Peyer's patch (tissue), 4 donors: Measurements from ENCODE around the gene IGFBPL1. TPM values are rescaled to one million over a fixed set of nuclear protein-coding genes. Genes with fewer than 3 reads are reported as not detected.

Experiments
- DNase-seq, 3 donors: peaks; one replicate each; pipeline ENCODE4 v3.0.0-alpha.2; 2017 to 2019
- H3K27ac ChIP-seq, 4 donors: fragments of 200-600 bp; sonication (generic); one replicate each; pipeline ENCODE4 v1.5.1; 2016 to 2019
- H3K27me3 ChIP-seq, 2 donors: fragments of 200-600 bp; sonication (generic); one replicate each; pipeline ENCODE4 v1.5.1; 2019
- H3K36me3 ChIP-seq, 3 donors: fragments of 200-600 bp; sonication (generic); one replicate each; pipeline ENCODE4 v1.5.1; 2016 to 2019
- H3K4me1 ChIP-seq, 4 donors: fragments of 200-600 bp; sonication (generic); one replicate each; pipeline ENCODE4 v1.5.1; 2016 to 2019
- H3K4me3 ChIP-seq, 4 donors: fragments of 200-600 bp; sonication (generic); 1 replicate in 3 of 4; 2 replicates in 1 of 4; pipeline ENCODE4 v1.5.1; 2016 to 2019; ENCODE audit warnings: mild to moderate bottlenecking in 1 of 4
- H3K9me3 ChIP-seq, 4 donors: fragments of 200-600 bp; sonication (generic); one replicate each; pipeline ENCODE4 v1.5.1; 2016 to 2019; ENCODE audit warnings: mild to moderate bottlenecking in 1 of 4
- POLR2A ChIP-seq, 2 donors: fragments of 450-650 bp; IDR thresholded peaks; one replicate each; pipeline ENCODE4 v1.5.1; 2017; ENCODE audit warnings: antibody characterized with exemption in 2 of 2, mild to moderate bottlenecking in 2 of 2, moderate library complexity in 2 of 2
- total RNA-seq, 4 donors: library from RNA; depleted of rRNA; stranded (reverse); fragments of >200 nt; gene quantifications; one replicate each; pipeline ENCODE4 v1.1.0, GENCODE V29; 2016
- TF ChIP-seq, protein P1 (sequence below), 6 experiments: fragments of 450-650 bp in 4 of 6; fragments of 200-600 bp in 2 of 6; sonication (generic) in 1 of 6; IDR thresholded peaks; one replicate each; pipeline ENCODE4 v1.5.1; 2017 to 2019; ENCODE audit warnings: antibody characterized with exemption in 6 of 6, mild to moderate bottlenecking in 3 of 6, moderate library complexity in 1 of 6

IGFBPL1 gene
- total RNA-seq, 4 donors from 2014 or later, result 1.2 to 1.4 TPM; not detected in 2

DNA sequence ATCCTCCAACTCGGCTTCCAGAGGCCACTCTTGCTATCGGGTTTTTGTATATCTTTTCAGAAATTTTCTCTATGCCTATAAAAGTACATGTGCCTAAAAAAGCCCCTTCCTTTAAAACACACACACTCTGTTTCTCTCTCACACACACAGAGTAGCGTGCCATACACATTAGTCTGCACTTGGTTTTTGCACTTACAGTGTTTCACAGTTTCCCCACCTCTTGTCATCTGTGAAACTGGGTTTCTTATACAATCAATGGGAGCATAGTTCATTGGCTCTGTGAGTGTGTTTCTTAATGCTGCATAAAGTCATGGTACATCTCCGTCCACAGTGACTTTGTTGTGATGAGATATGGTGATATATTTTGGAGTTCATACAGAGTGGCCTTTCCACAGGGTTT is 664 bp upstream of the IGFBPL1 start:
- H3K4me1 ChIP-seq, result peaks cover 0 to 7% (median 2%) of the 10 kb centered on the region in 4 donors
- TF ChIP-seq POLR2A (IDR thresholded peaks at IDR 0.05), result no peak
- TF ChIP-seq, protein P1, sequence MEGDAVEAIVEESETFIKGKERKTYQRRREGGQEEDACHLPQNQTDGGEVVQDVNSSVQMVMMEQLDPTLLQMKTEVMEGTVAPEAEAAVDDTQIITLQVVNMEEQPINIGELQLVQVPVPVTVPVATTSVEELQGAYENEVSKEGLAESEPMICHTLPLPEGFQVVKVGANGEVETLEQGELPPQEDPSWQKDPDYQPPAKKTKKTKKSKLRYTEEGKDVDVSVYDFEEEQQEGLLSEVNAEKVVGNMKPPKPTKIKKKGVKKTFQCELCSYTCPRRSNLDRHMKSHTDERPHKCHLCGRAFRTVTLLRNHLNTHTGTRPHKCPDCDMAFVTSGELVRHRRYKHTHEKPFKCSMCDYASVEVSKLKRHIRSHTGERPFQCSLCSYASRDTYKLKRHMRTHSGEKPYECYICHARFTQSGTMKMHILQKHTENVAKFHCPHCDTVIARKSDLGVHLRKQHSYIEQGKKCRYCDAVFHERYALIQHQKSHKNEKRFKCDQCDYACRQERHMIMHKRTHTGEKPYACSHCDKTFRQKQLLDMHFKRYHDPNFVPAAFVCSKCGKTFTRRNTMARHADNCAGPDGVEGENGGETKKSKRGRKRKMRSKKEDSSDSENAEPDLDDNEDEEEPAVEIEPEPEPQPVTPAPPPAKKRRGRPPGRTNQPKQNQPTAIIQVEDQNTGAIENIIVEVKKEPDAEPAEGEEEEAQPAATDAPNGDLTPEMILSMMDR (IDR thresholded peaks at IDR 0.05), result no peak
- H3K27ac ChIP-seq, result no peak overlapping the region
- no peaks in the 10 kb centered on the region for H3K36me3 ChIP-seq
- no peak for DNase-seq
- no peaks in the 10 kb centered on the region for H3K9me3 ChIP-seq
- H3K27me3 ChIP-seq, result peaks cover 0 to 4% of the 10 kb centered on the region in 2 donors
- H3K4me3 ChIP-seq, result no peak overlapping the region

DNA sequence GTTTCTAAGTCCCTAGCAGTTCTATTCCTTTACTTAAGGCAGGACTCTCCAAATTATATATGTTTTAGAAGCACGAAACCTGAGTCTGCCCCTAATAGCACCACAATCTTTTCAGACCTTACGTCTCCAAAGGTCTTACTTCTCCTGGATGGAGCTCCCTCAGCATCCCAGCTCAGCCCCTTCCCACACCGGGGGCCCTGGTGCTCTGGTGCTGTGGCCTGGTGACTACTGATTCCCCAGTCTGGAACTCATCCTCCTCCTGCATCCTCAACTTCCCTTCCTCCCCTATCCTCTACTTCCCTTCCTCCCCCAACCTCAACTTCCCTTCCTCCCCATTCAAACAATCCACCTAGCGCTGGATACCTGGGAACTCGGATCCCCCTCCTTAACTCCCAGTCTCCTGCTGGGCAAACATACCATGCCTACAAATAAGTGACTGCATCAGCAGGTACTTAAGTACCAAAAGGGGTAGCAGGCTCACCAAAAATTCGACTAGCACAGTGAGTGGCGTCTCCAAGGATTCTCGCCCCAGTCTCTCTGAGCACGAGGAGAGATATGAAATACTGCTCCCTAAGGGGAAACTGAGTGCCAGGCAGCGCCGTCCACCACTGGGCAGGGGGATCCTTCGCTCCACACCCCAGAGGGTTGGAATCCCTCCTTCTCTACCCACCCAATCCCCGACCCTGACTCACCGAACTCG is 831 bp downstream of the IGFBPL1 start:
- Histone ChIP-seq H3K4me1 (peaks cover 0 to 7% (median 2%) of the 10 kb centered on the region in 4 donors), H3K36me3 (no peaks in the 10 kb centered on the region), H3K4me3 (peak overlapping the region in 2 of 4 donors; percentile 36 to 56), H3K27ac (no peak overlapping the region), H3K9me3 (no peaks in the 10 kb centered on the region), H3K27me3 (peaks cover 0 to 4% of the 10 kb centered on the region in 2 donors)
- no peak for DNase-seq
- TF ChIP-seq, protein P1 (IDR thresholded peaks at IDR 0.05), result no peak
- no peak for TF ChIP-seq POLR2A (IDR thresholded peaks at IDR 0.05)

DNA sequence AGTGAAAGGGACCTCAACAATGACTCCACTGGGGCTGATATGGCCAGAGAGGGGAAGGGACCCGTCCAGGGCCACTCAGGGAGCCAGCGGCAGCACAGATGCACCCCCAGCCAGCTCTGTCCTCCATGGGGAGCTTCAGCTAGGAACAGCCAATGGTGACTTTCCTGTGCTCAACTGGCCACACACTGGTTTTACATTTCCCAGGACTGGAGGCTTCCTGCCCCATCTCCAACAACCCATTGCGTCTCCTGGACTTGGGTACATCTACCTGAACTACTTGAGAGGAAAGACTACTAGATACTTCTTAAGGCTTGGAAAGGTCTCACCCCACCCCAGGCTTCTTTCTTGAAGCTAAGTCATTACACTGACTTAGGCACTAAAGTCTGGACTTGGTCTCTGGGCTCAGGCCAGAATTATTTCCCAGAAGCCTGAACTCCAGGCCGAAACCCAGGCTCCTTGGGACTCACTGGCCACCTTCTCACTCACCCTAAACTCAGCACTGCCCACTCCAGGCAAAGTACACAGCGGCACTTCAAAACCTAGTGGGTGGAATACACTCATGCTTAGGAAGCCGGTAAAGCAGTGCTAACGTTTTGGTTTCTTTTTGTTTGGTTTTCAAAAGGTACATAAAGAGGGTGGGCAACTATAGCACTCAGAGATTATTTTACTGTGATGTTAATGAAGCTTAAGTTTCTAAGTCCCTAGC is 1.5 kb downstream of the IGFBPL1 start:
- no peak overlapping the region for H3K27ac ChIP-seq
- H3K4me1 ChIP-seq, result peaks cover 0 to 7% (median 2%) of the 10 kb centered on the region in 4 donors
- H3K36me3 ChIP-seq, result no peaks in the 10 kb centered on the region
- DNase-seq, result no peak
- TF ChIP-seq POLR2A (IDR thresholded peaks at IDR 0.05), result no peak
- TF ChIP-seq, protein P1 (IDR thresholded peaks at IDR 0.05), result no peak
- no peak overlapping the region for H3K4me3 ChIP-seq
- H3K9me3 ChIP-seq, result no peaks in the 10 kb centered on the region
- H3K27me3 ChIP-seq, result peaks cover 0 to 4% of the 10 kb centered on the region in 2 donors

DNA sequence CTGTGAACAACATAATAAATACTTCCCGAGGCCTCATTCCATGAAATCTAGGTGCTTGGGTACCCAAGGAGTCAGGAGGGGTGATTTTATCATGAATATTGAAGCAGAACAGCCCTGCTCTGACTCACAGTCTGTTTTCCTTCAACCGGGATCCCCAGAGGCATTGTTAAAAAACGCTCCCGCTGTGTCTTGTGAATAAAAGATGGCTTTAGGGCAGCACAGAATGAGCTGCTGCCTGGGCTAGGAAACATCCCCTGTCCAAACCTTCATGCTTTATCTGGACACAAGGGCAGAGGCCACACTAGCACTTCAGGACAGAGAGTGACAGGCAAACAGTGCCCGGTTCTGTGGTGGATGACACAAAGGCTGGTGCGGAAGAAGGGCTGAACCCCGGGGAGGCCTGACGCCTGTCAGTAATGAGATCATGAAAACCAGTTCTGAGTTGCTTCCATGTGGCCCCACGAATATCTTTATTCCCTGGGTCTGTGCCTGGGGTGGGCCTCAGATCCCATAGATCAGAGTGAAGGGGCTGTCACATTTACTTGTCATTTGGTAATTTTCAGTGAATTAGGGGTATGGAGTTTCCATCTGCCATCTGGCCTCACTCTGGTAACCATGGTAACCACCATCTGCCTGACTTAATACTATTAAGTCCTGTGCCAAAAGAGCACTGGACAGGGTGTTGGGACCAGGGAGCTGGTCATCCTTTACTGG is 2.6 kb downstream of the IGFBPL1 start:
- Histone ChIP-seq H3K36me3 (no peaks in the 10 kb centered on the region), H3K27ac (no peak overlapping the region), H3K4me3 (no peak overlapping the region), H3K9me3 (no peaks in the 10 kb centered on the region), H3K4me1 (peaks cover 0 to 7% (median 2%) of the 10 kb centered on the region in 4 donors), H3K27me3 (peaks cover 0 to 4% of the 10 kb centered on the region in 2 donors)
- no peak for TF ChIP-seq POLR2A (IDR thresholded peaks at IDR 0.05)
- TF ChIP-seq, protein P1 (IDR thresholded peaks at IDR 0.05), result no peak
- DNase-seq, result no peak

DNA sequence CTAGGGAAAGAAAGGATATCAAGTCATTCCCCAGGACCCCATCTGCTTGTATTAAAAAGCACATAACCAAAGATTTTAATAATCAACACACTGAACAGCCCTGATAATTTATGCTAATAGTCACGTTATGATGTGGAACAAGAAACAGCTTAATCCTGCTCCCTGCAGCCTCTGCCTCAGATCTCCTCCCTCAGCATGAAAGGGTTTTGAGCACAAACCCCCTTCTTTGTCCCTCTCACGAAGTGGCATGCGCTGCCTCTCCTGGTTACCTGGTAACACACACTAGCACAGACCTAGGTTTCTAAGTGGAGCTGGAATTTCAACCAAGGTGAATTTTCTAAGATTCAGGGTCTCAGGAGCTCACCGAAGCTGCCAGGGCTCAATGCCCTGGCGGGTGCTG is 5.1 kb downstream of the IGFBPL1 start:
- Histone ChIP-seq H3K4me1 (peaks cover 0 to 5% (median 2%) of the 10 kb centered on the region in 4 donors), H3K36me3 (no peaks in the 10 kb centered on the region), H3K27ac (no peak overlapping the region), H3K9me3 (no peaks in the 10 kb centered on the region), H3K4me3 (no peak overlapping the region), H3K27me3 (no peaks in the 10 kb centered on the region)
- TF ChIP-seq POLR2A (IDR thresholded peaks at IDR 0.05), result no peak
- TF ChIP-seq, protein P1 (IDR thresholded peaks at IDR 0.05), result no peak
- DNase-seq, result no peak
